GM12865 (cell line): ENCODE measurements around the gene KIF26A.

Experiments used
- DNase-seq: peaks from one replicate; pipeline ENCODE4 v3.0.0; 2010; ENCODE audit warnings: low read depth
- H3K4me3 ChIP-seq: 2 replicates; pipeline ENCODE4 v1.5.1; 2011; ENCODE audit warnings: mild to moderate bottlenecking, low read depth, low read length, control low read depth
- CTCF ChIP-seq: IDR thresholded peaks from 2 replicates; pipeline ENCODE4 v1.5.1; 2011; ENCODE audit warnings: low read length, control low read depth, low read depth, inconsistent platforms; ENCODE audit not compliant: insufficient read depth; ENCODE audit errors: missing control alignments

KIF26A gene

GRCh38 chr14:104149278-104149595 lies 10.8 kb downstream of the KIF26A start:
- DNase-seq, result no peak
- no peak overlapping the region for H3K4me3 ChIP-seq
- TF ChIP-seq CTCF, result no peak

- no peak for DNase-seq
- H3K4me3 ChIP-seq, result no peak overlapping the region
- TF ChIP-seq CTCF, result no peak
Measured at GRCh38 chr14:104149617-104150135, 11.3 kb downstream of the KIF26A start.

GRCh38 chr14:104150136-104151025 lies 12.0 kb downstream of the KIF26A start:
- H3K4me3 ChIP-seq, result no peak overlapping the region
- TF ChIP-seq CTCF, result peak; percentile 37
- DNase-seq, result peak; percentile 12

GRCh38 chr14:104151026-104151381 lies 12.6 kb downstream of the KIF26A start:
- H3K4me3 ChIP-seq, result no peak overlapping the region
- TF ChIP-seq CTCF, result no peak
- no peak for DNase-seq

GRCh38 chr14:104151566-104152245 lies 13.3 kb downstream of the KIF26A start:
- no peak for TF ChIP-seq CTCF
- H3K4me3 ChIP-seq, result no peak overlapping the region
- DNase-seq, result no peak

- no peak for TF ChIP-seq CTCF
- no peak overlapping the region for H3K4me3 ChIP-seq
- no peak for DNase-seq
Measured at GRCh38 chr14:104152246-104152575, 13.8 kb downstream of the KIF26A start.
